Colon (tissue), 2 donors: Measurements from ENCODE around the gene CHTF8.
"Not testable (repeated sequence)": the region's sequence is repeated elsewhere in the genome, so short reads cannot be mapped to it uniquely, and the experiment has no call there.

Source experiments
- FAIRE-seq: peaks from 2 replicates; lab custom pipeline; 2012; peaks lifted over from hg19 to GRCh38; lab: Jason Lieb, UNC
- donor health status: control.
- donor health status: control.

The CHTF8 gene

DNA sequence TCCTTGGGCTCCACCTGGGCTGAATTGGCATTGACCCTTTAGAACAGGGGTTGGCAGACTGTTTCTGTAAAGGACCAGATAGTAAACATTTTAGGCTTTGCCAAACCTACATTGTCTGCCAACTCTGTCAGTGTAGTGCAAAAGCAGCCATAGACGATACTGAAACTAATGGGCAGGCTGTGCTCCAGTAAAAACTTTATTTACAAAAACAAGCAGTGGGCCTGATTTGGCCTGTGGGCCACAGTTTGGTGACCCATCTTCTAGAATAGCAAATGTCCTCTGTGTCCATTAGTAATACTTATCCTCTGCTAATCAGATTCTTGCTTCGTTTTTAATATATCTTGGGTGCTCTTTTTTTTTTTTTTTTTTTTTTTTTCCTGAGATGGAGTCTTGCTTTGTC is 6.2 kb upstream of the CHTF8 start:
- FAIRE-seq, result no peak

DNA sequence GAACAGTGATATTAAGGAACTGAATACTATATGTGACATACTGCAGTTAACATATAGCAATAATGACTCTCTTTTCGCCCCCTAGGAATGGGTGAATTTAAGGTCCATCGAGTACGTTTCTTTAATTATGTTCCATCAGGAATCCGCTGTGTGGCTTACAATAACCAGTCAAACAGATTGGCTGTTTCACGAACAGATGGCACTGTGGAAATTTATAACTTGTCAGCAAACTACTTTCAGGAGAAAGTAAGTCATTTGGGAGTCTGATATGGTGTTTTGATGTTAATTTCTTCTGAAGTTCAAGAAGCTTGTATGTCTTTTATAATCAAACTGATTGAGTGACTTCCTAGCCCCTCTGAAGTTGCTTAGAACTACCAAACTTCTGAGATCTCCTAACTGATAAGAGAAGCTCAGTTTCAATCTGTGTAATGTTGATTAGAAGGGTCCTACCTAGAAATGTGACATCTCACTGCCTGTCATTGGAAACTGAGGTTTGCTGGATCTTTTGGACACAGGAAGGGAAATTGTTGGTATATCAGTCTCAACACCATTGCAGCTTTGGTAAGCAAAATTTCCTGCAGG is 1.1 kb upstream of the CHTF8 start:
- no peak for FAIRE-seq

DNA sequence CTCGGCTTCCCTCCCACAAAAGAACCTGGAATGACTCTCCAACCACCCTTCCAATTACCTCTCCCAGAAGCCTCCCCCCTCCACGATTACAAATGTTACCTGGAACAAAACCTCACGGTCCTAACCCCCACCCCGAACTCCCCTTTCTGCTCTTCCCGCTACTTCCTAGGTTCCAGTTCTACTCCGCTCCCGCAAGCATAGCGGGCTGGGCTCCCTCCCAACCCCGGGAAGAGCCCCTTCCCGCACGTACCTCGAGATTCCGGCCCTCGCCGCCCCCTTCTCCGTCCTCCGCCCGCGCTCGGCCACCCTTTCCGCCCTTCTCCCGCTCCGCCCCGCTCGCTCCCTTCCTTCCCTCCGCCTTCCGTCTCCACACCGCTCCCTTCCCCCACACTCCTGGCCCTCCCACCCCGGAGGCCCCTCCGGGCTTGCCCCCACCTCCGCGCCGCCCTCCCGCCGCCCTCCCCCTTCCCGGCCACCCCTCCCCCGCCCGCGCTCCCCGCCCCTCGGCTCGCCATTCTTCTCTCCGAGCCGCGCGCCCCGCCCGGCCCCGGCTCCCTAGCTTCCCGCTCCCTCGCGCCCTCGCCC is 457 bp downstream of the CHTF8 start:
- FAIRE-seq, result no peak

DNA sequence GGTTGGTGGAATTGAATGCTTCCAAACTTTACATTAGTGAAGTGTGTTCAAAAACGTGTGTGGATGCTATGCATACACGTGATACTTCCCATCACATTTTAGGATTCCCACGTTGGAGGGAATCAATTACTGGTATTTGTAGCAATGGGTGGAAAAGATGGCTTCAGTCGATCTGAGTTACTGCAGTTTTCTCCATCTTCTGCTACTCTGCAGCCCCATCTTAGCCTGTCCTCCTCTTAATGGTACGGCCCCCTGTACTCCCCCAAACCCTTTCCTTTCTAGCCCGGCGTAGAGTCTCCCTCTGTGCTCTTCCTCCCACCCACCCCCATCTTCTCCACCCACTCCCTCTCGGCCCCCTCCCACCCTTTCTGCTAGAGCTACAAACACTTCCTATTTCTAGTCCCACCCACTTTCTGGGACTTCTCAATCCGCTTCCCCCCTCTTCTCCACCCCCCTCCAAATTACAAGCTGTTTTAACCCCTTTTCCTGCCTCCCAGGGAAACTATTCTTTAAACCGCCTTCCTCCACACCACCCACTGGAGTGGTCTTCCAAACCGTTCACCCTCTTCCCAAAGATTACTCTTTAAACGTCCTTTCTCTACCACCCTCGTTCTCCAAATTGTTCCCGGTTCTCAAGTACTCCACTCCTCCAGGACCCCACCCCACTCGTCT is 1.1 kb downstream of the CHTF8 start:
- FAIRE-seq, result no peak

DNA sequence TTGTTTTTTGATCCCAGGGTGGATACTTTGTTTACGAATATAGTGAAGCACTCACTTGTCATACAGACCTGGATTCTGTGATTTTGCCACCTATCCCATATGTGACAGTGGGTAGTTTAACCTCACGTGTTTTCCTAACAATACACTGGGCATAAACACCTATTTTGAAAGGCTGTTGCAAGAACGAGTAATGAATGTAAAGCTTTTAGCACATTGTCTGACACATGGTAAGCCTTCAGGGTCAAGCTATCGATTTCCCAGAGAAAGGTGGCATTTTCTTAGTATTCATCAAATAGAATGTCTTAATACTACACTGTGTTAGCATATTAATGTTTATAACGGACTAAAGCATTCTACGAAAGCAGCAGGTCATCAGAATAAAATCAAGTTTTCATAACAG is 1.9 kb downstream of the CHTF8 start:
- no peak for FAIRE-seq

DNA sequence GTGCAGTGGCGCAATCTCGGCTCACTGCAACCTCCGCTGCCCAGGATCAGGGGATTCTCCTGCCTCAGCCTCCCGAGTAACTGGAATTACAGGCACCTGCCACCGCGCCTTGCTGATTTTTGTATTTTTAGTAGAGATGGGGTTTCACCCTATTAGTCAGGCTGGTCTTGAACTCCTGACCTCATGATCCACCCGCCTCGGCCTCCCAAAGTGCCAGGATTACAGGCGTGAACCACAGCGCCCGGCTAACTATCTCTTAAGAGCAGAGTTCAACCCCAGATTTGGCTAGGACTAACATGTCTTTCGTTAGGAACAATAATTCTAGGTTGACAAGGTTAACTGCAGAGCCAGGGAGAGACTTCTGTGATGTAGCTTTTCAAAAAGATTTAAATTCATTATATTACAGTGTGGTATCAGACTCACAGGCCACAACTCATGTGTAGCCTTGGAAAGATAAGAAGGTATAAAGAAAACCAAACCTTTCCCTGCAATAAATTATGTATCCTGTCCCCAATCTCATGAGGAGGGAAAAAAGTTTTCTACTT is 4.3 kb downstream of the CHTF8 start:
- FAIRE-seq, result no peak

DNA sequence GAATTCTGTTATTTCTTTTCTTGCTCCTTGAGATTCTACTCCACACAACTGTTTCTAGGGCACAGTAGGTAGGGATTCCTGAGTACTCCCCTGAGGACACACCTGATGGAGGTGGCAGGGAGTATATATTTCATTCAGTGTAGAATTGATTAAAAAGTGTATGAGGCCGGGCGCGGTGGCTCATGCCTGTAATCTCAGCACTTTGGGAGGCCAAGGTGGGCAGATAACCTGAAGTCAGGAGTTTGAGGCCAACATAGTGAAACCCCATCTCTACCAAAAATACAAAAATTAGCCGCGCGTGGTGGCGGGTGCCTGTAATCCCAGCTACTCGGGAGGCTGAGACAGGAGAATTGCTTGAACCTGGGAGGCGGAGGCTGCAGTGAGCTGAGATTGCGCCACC is 5.6 kb downstream of the CHTF8 start:
- FAIRE-seq, result not testable (repeated sequence)

DNA sequence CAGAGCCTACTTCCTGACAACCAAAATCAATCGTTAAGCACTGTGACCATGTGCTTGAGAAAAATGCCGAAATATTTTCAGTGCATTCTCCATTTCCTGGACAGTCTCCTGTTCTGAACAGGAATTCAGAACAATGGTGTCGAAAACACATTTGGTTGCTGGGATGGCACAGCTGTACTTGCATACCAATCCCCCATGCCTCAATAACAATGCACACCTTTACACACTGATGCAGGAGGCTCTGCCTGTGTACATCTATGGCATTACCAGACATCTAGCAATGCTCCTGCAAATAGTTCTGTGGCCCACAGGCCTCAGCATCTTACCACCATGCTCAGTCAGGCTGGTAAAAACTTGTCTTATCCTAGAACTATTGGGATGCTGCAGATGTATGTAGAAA is 6.2 kb downstream of the CHTF8 start:
- FAIRE-seq, result no peak

DNA sequence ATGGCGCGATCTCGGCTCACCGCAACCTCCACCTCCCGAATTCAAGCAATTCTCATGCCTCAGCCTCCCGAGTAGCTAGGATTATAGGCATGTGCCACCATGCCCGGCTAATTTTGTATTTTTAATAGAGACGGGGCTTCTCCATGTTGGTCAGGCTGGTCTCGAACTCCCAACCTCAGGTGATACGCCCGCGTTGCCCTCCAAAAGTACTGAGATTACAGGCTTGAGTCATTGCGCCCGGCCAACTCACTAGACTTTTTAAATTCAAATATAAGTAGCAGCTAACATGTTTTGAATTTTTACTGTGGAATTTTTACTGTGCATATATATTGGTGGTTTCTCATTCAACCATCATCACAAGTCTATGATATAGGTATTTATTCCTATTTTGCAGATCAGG is 7.4 kb downstream of the CHTF8 start:
- FAIRE-seq, result not testable (repeated sequence)

DNA sequence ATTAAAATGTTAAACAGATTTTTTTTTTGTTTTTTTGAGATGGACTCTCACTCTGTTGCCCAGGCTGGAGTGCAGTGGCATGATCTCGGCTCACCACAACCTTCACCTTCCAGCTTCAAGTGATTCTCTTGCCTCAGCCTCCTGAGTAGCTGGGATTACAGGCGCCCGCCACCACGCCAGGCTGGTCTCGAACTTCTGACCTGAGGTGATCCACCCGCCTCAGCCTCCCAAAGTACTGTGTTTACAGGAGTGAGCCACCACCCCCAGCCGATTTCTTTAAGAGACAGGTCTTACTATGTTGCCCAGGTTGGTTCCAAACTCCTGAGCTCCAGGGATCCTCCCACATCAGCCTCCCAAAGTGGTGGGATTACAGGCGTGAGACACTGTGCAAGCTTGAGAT is 8.0 kb downstream of the CHTF8 start:
- not testable (repeated sequence) for FAIRE-seq

DNA sequence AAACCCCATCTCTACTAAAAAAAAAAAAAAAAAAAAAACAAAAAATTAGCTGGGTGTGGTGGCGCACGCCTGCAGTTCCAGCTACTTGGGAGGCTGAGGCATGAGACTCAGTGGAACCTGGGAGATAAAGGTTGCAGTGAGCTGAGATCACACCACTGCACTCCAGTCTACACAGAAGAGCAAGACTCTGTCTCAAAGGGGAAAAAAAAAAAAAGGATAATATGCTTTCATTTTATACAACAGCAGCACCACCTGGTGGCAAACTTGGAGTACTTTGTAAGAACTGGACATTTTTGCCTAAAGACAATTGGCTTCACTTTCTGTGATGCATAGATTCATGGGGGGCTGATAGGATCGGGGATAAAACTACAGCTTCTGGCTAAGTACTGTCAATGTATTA is 8.5 kb downstream of the CHTF8 start:
- FAIRE-seq, result no peak

DNA sequence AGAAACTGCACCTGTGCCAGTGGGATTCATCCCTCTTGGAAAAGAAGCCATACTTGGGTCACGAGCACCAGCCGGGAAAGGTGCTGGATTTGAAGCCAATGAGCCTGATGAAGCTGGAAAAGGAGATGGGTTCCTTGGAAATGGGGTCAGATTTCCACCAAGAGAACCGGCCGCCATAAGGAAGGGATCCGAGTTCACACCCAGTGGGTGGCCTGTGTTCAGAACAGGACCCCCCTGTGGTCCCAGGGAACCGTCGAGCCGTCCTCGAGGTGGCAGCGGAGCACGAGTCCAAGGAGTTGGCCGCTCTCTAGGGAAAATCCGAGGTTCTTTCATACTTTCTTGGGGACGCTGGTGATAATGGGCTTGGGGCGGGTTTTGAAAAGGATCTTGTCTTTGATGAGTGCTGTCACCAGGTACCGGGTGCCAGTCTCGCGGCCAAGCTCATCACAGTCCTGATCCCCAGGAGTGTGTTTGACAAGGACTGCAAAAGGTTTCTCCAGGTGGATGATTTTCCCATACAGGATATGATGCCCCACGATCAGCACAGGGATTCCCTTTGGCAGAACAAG is 12.2 kb downstream of the CHTF8 start:
- FAIRE-seq, result no peak

DNA sequence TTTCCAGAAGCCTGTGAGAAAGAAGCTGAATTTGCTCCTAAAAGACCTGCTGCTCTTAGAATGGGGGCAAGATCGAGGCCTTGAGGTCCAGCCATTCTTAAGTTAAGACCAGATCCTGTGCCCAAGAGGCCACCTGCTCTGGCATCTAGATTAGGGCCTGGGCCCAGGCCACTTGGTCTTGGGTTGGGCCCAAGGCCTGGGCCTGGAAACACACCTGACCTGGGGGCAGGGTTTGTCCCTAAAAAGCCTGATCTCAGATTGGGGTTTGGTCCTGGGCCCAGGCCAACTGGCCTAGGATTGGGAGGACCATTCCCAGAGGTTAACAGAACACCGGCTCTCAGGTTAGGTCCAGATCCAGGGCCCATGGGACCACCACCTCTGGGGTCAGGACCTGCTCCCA is 12.9 kb downstream of the CHTF8 start:
- no peak for FAIRE-seq

DNA sequence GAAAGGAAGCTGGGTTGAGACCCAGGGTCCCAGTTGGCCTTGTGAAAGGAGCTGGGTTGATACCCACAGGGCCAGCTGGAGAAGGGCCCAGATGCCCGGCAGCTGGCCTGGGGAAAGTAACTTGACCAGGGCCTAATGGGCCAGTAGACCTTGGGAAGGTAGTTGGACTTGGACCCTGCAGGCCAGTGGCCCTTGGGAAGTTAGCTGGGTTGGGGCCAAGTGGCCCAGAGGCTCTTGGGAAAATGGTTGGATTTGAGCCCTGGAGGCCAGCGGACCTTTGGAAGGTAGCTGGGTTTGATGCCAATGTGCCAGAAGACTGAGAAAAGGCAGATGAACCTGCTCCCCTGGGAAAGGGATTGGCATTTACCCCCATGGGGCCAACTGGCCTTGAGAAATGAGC is 13.4 kb downstream of the CHTF8 start:
- FAIRE-seq, result no peak

DNA sequence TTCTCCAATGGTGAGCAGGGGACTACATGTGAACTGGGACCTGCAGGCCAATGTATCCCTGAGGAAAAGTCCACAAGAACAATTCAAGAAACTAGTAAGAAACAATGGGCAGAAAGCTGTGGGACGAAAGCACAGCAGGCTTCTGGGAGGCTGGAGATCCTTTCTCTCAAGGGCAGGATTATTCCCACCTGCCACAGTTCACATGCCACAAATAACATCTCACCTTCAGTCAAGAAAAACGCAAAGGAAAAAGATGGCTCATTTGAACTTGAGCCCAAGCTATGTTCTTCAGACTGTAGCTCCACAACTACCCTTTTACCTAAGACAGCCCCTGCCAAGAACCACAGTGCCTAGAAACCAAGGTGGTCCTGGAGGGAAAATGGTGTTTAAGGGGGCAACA is 13.9 kb downstream of the CHTF8 start:
- FAIRE-seq, result no peak

DNA sequence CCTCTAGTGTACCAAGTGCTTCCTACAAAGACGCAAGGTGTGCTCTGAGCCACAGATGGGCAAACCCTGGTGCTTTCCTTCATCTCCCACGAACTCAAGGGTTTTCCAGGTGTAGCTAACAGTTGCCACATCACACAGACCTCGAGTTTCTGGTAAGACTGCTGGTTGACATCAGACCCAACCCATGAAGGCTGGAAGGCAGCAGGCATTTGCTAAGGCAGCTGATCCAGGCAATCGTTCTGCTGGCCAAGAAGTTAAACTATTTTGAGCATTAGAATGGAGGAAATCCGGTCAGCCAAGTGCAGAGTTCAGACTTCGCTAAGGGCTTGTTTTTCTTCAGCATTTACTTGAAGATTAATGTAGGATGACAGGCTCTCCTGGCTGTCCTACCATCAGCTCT is 15.5 kb downstream of the CHTF8 start:
- no peak for FAIRE-seq

DNA sequence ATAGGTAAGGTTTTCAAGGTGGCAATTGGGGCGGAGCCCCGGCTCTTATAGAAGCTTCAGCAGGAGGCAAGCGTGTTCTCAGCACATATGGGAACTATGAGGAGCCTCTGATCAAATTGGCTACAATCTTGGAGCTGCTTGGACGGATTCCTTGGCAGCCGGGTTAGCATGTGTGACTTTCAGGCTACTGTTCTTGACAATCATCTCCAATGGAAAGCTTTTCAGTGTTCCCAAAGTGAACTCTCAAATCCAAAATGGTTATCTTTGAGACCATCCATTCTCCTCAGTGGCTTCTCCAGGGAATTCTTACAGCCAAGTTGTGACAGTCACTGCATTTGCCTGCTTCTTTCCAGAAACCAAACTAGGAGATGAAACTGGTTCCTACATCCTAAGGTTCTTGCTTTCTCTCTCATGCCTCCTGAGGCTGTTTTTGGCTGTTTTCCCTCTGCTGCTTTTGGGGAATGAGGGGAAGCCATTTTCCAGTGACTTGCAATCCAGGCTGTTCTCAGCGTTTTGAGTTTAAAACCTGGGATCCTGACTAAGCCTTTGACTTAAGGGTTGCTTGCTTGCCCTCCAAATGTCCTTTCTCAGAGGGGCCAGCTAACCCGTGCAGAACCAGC is 16.0 kb downstream of the CHTF8 start:
- no peak for FAIRE-seq

DNA sequence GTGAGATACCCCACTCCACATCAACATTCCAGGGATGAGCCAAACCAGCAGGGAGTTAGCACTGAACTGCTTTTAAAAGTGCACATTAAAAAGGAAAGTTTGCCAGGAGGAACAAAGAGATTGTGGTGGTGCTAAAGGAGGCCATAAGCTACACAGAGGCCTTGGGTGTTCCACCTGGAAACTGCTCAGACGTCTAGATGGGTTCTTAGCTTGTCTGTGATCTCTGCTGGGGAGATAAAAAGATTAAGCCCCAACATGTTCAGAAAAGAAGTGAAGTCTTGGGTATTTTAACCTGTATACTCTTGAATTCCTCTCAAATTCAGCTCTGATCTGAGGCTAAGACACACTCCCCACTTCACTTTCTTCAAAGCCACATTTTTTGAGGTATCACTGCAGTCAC is 16.6 kb downstream of the CHTF8 start:
- no peak for FAIRE-seq

DNA sequence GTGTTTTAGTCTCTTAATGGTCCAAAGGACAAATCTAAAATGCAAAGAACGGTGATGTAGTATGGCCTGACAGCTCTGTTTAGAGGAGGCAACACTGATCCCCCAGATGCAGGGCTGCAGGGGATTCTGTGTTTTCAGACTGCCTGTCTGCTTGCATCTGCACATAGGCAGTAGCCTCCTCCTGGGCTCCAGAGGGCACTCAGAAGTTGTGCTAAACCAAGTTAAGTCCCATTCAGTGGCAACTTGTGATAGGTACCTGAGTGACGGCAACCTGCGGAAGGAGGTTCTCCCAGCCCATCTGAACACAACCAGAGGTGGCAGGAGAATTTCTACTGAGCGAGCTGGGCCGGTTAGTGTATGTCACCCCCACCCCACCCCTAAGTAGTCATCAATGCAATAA is 17.0 kb downstream of the CHTF8 start:
- FAIRE-seq, result no peak

DNA sequence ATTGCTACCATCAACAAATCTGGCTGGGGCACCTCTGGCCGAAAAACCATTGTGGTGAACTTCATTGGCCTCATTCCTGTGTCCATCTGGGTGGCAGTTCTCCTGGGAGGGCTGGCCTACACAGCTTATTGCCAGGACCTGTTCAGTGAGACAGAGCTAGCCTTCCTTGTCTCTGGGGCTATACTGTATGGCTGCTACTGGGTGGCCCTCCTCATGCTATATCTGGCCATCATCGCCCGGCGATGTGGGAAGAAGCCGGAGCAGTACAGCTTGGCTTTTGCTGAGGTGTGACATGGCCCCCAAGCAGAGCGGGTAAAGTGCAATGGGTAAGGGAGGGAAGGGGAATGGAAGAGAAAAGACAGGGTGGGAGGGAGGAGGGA is 17.4 kb downstream of the CHTF8 start:
- no peak for FAIRE-seq

DNA sequence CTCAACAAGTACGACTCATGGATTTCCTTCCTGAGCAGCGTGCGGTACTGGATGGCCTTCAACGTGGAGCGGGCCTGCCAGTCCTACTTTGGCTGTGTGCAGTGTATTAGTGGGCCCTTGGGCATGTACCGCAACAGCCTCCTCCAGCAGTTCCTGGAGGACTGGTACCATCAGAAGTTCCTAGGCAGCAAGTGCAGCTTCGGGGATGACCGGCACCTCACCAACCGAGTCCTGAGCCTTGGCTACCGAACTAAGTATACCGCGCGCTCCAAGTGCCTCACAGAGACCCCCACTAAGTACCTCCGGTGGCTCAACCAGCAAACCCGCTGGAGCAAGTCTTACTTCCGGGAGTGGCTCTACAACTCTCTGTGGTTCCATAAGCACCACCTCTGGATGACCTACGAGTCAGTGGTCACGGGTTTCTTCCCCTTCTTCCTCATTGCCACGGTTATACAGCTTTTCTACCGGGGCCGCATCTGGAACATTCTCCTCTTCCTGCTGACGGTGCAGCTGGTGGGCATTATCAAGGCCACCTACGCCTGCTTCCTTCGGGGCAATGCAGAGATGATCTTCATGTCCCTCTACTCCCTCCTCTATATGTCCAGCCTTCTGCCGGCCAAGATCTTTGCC is 17.9 kb downstream of the CHTF8 start:
- FAIRE-seq, result no peak

DNA sequence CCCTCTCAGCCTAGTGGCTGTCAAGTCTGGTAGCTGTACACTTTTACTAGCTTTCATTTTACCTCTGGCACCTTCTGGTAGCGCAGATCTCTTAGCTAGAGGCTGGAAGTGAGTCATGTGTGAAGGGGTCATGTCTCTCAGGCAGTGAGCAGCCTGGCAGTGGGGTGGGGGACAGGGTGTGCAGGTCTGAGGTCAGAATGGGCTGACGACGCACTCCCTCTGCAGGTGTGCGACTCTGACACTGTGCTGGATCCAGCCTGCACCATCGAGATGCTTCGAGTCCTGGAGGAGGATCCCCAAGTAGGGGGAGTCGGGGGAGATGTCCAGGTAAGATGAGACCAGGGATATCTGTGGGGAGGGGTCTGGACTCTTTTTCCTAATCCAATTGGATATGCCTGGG is 19.2 kb downstream of the CHTF8 start:
- no peak for FAIRE-seq
